Mesenchymal stem cell (in vitro differentiated cells and primary cell): ENCODE measurements around the gene JPH3.

Experiments
- DNase-seq: peaks from one replicate; pipeline ENCODE4 v3.0.0-alpha.2; 2013
- H2AFZ ChIP-seq: one replicate; pipeline ENCODE4 v1.6.1; 2013; ENCODE audit warnings: low read depth, mild to moderate bottlenecking, control low read depth, inconsistent platforms, low read length, moderate library complexity
- H2AK5ac ChIP-seq: 2 replicates; pipeline ENCODE4 v1.6.1; 2013; ENCODE audit warnings: low read length, moderate library complexity, mild to moderate bottlenecking, inconsistent platforms; ENCODE audit not compliant: severe bottlenecking
- H2BK120ac ChIP-seq: one replicate; pipeline ENCODE4 v1.6.1; 2013; ENCODE audit warnings: low read depth, mild to moderate bottlenecking, inconsistent platforms, low read length, moderate library complexity
- H2BK12ac ChIP-seq, 2 experiments: one replicate each; pipeline ENCODE4 v1.6.1; 2013; ENCODE audit warnings: inconsistent platforms in 2 of 2, low read length in 2 of 2, mild to moderate bottlenecking in 2 of 2, moderate library complexity in 2 of 2, control low read depth in 1 of 2
- H2BK15ac ChIP-seq: one replicate; pipeline ENCODE4 v1.6.1; 2013; ENCODE audit warnings: mild to moderate bottlenecking, low read depth, inconsistent platforms; ENCODE audit not compliant: poor library complexity, severe bottlenecking
- H2BK5ac ChIP-seq: 2 replicates; pipeline ENCODE4 v1.6.1; 2013; ENCODE audit warnings: low read depth, mild to moderate bottlenecking, low read length, control low read depth, inconsistent platforms; ENCODE audit not compliant: poor library complexity, severe bottlenecking
- H3K14ac ChIP-seq, 2 experiments: one replicate each; pipeline ENCODE4 v1.6.1; 2013; ENCODE audit warnings: inconsistent platforms in 2 of 2, low read length in 2 of 2, control low read depth in 1 of 2, mild to moderate bottlenecking in 1 of 2, moderate library complexity in 1 of 2
- H3K18ac ChIP-seq, 2 experiments: one replicate each; pipeline ENCODE4 v1.6.1; 2013; ENCODE audit warnings: inconsistent platforms in 2 of 2, low read length in 2 of 2, control low read depth in 1 of 2, low read depth in 1 of 2, mild to moderate bottlenecking in 1 of 2
- H3K23ac ChIP-seq, 2 experiments: one replicate each; pipeline ENCODE4 v1.6.1; 2013; ENCODE audit warnings: inconsistent platforms in 2 of 2, low read length in 2 of 2, mild to moderate bottlenecking in 2 of 2, moderate library complexity in 2 of 2, control low read depth in 1 of 2
- H3K27ac ChIP-seq: 2 replicates; pipeline ENCODE4 v1.5.1; 2013; ENCODE audit warnings: mild to moderate bottlenecking, moderate library complexity, low read length, control low read depth, inconsistent platforms; ENCODE audit not compliant: poor library complexity, severe bottlenecking
- H3K27me3 ChIP-seq, 2 experiments: 2 replicates each; pipeline versions ENCODE4 v1.6.1 to v1.7.0; 2013; ENCODE audit warnings: low read length in 2 of 2, mild to moderate bottlenecking in 2 of 2, moderate library complexity in 2 of 2, control low read depth in 1 of 2, inconsistent platforms in 1 of 2; ENCODE audit not compliant: control insufficient read depth in 1 of 2, insufficient read depth in 1 of 2
- H3K36me3 ChIP-seq, 2 experiments: 2 replicates each; pipeline versions ENCODE4 v1.6.1 to v1.7.0; 2013; ENCODE audit warnings: low read length in 2 of 2, control low read depth in 1 of 2, inconsistent platforms in 1 of 2, low read depth in 1 of 2, mild to moderate bottlenecking in 1 of 2; ENCODE audit not compliant: insufficient read depth in 2 of 2, control insufficient read depth in 1 of 2
- H3K4ac ChIP-seq, 2 experiments: one replicate each; pipeline ENCODE4 v1.6.1; 2013; ENCODE audit warnings: inconsistent platforms in 2 of 2, low read length in 2 of 2, mild to moderate bottlenecking in 2 of 2, moderate library complexity in 2 of 2, control low read depth in 1 of 2, low read depth in 1 of 2
- H3K4me1 ChIP-seq: 2 replicates; pipeline ENCODE4 v1.6.1; 2013; ENCODE audit warnings: low read depth, low read length, control low read depth; ENCODE audit not compliant: control insufficient read depth, insufficient read depth
- H3K4me2 ChIP-seq: 2 replicates; pipeline ENCODE4 v1.6.1; 2013; ENCODE audit warnings: low read length, mild to moderate bottlenecking, inconsistent platforms; ENCODE audit not compliant: poor library complexity, severe bottlenecking
- H3K4me3 ChIP-seq, 2 experiments: 2 replicates each; pipeline versions ENCODE4 v1.5.1 to v1.7.0; 2013; ENCODE audit warnings: low read length in 2 of 2, mild to moderate bottlenecking in 2 of 2, control low read depth in 1 of 2, low read depth in 1 of 2; ENCODE audit not compliant: insufficient read depth in 1 of 2
- H3K79me1 ChIP-seq: replicated peaks from 2 replicates; pipeline ENCODE4 v1.6.1; 2013; ENCODE audit warnings: mild to moderate bottlenecking, control low read depth, low read length, inconsistent platforms; ENCODE audit not compliant: poor library complexity, severe bottlenecking
- H3K9ac ChIP-seq: 2 replicates; pipeline ENCODE4 v1.7.0; 2013; ENCODE audit warnings: mild to moderate bottlenecking, low read length, moderate library complexity
- H3K9me3 ChIP-seq: 2 replicates; pipeline ENCODE4 v1.7.0; 2013; ENCODE audit warnings: mild to moderate bottlenecking, low read length; ENCODE audit not compliant: control insufficient read depth
- H4K8ac ChIP-seq: one replicate; pipeline ENCODE4 v1.6.1; 2013; ENCODE audit warnings: inconsistent platforms, mild to moderate bottlenecking, low read length, moderate library complexity
- H4K91ac ChIP-seq: one replicate; pipeline ENCODE4 v1.6.1; 2013; ENCODE audit warnings: mild to moderate bottlenecking, low read length, inconsistent platforms
- WGBS: methylation state at CpG from one replicate; pipeline ENCODE4 v1.1.7; 2013; ENCODE audit warnings: mixed read lengths; 5-methylcytosine and 5-hydroxymethylcytosine counted together

The JPH3 gene

GRCh38 chr16:87637357-87637756 lies 35.0 kb downstream of the JPH3 start:
- no peak overlapping the region for H3K18ac ChIP-seq
- H3K79me1 ChIP-seq = no peaks in the 10 kb centered on the region
- no peak for DNase-seq
- H3K27ac ChIP-seq = no peak overlapping the region
- H3K4me1 ChIP-seq = peaks cover 15% of the 10 kb centered on the region
- WGBS = 95% methylated on average over 13 of the region's 13 CpGs
- H2BK120ac ChIP-seq = no peak overlapping the region
- no peak overlapping the region for H3K4me2 ChIP-seq
- H2AK5ac ChIP-seq = no peak overlapping the region
- H2BK5ac ChIP-seq = no peak overlapping the region
- H4K8ac ChIP-seq = peak overlapping the region; percentile 38
- no peak overlapping the region for H2BK12ac ChIP-seq
- no peak overlapping the region for H2AFZ ChIP-seq
- H3K9ac ChIP-seq = no peak overlapping the region
- no peaks in the 10 kb centered on the region for H3K36me3 ChIP-seq
- H4K91ac ChIP-seq = no peak overlapping the region
- no peak overlapping the region for H3K14ac ChIP-seq
- H3K4ac ChIP-seq = no peak overlapping the region
- no peak overlapping the region for H3K4me3 ChIP-seq
- no peak overlapping the region for H3K23ac ChIP-seq
- no peaks in the 10 kb centered on the region for H3K9me3 ChIP-seq
- H2BK15ac ChIP-seq = no peak overlapping the region
- H3K27me3 ChIP-seq = peaks cover 58 to 74% of the 10 kb centered on the region in 2 experiments

GRCh38 chr16:87638736-87639135 lies 36.4 kb downstream of the JPH3 start:
- Histone ChIP-seq H2AK5ac (no peak overlapping the region), H3K4ac (no peak overlapping the region), H3K14ac (no peak overlapping the region), H3K18ac (no peak overlapping the region), H2BK12ac (no peak overlapping the region), H2BK120ac (no peak overlapping the region), H3K79me1 (no peaks in the 10 kb centered on the region), H3K9ac (no peak overlapping the region), H3K4me3 (no peak overlapping the region), H4K8ac (no peak overlapping the region), H4K91ac (no peak overlapping the region), H3K4me1 (peaks cover 15% of the 10 kb centered on the region), H3K27me3 (peaks cover 65 to 78% of the 10 kb centered on the region in 2 experiments), H2BK5ac (no peak overlapping the region), H3K36me3 (no peaks in the 10 kb centered on the region), H2BK15ac (no peak overlapping the region), H2AFZ (no peak overlapping the region), H3K4me2 (no peak overlapping the region), H3K9me3 (no peaks in the 10 kb centered on the region), H3K27ac (no peak overlapping the region), H3K23ac (no peak overlapping the region)
- DNase-seq = no peak
- 80% methylated on average over 10 of the region's 10 CpGs for WGBS

- no peak overlapping the region for H3K4me3 ChIP-seq
- H2BK5ac ChIP-seq = no peak overlapping the region
- peaks cover 47 to 68% of the 10 kb centered on the region in 2 experiments for H3K27me3 ChIP-seq
- no peak overlapping the region for H2AFZ ChIP-seq
- no peak overlapping the region for H3K18ac ChIP-seq
- no peak overlapping the region for H2BK15ac ChIP-seq
- no peak for DNase-seq
- no peak overlapping the region for H3K9ac ChIP-seq
- no peak overlapping the region for H3K27ac ChIP-seq
- H3K4ac ChIP-seq = no peak overlapping the region
- H4K91ac ChIP-seq = no peak overlapping the region
- H3K23ac ChIP-seq = no peak overlapping the region
- H2BK12ac ChIP-seq = no peak overlapping the region
- H4K8ac ChIP-seq = no peak overlapping the region
- H3K79me1 ChIP-seq = no peaks in the 10 kb centered on the region
- H3K14ac ChIP-seq = no peak overlapping the region
- no peak overlapping the region for H3K4me2 ChIP-seq
- H3K4me1 ChIP-seq = no peaks in the 10 kb centered on the region
- no peak overlapping the region for H2AK5ac ChIP-seq
- no peaks in the 10 kb centered on the region for H3K36me3 ChIP-seq
- H3K9me3 ChIP-seq = no peaks in the 10 kb centered on the region
- H2BK120ac ChIP-seq = no peak overlapping the region
- 78% methylated on average over 11 of the region's 11 CpGs for WGBS
These were observed 39.4 kb downstream of the JPH3 start for GRCh38 chr16:87641721-87642120.

DNA sequence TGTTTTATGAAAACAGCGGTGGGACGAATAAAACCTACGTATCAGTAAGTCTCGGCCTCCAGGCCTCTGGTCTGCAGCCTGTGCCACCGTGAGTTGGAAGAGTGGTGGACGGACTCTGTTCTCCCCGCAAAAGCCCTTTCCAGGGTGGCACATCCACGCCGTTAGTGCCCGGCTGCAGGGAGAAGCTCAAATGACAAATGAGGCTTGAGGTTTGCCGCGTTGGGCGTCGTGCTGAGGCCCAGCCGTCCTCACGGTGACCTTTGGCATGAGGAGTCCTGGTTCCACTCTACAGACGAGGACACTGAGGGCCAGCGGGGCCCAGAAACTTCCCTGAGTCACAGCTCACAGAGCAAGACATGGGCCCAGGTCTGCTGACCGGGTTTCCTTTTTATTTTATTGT lies 40.2 kb downstream of the JPH3 start:
- H2AFZ ChIP-seq = no peak overlapping the region
- no peak overlapping the region for H4K91ac ChIP-seq
- no peak for DNase-seq
- H3K9ac ChIP-seq = no peak overlapping the region
- no peak overlapping the region for H3K4me3 ChIP-seq
- H3K27ac ChIP-seq = no peak overlapping the region
- peaks cover 44 to 71% of the 10 kb centered on the region in 2 experiments for H3K27me3 ChIP-seq
- H3K4me2 ChIP-seq = no peak overlapping the region
- no peak overlapping the region for H2BK120ac ChIP-seq
- H2BK5ac ChIP-seq = no peak overlapping the region
- H3K79me1 ChIP-seq = no peaks in the 10 kb centered on the region
- no peak overlapping the region for H2AK5ac ChIP-seq
- H2BK15ac ChIP-seq = no peak overlapping the region
- H3K23ac ChIP-seq = no peak overlapping the region
- no peak overlapping the region for H3K4ac ChIP-seq
- H3K9me3 ChIP-seq = no peaks in the 10 kb centered on the region
- WGBS = 90% methylated on average over 18 of the region's 19 CpGs
- H3K4me1 ChIP-seq = no peaks in the 10 kb centered on the region
- no peak overlapping the region for H3K14ac ChIP-seq
- no peaks in the 10 kb centered on the region for H3K36me3 ChIP-seq
- H2BK12ac ChIP-seq = no peak overlapping the region
- no peak overlapping the region for H3K18ac ChIP-seq
- H4K8ac ChIP-seq = no peak overlapping the region
